MM.1S (cell line): Measurements from ENCODE around the gene ADPRS.

Experiments used
- EZH2 ChIP-seq: fragments of 300-600 bp; sonication (generic); optimal IDR thresholded peaks from 2 replicates; pipeline ENCODE3; 2017; ENCODE audit warnings: low read depth, mild to moderate bottlenecking, antibody characterized with exemption, low read length, mixed read lengths
- EZH2phosphoT487 ChIP-seq: fragments of 300-600 bp; sonication (generic); IDR thresholded peaks from 2 replicates; pipeline ENCODE4 v1.6.1; 2018; ENCODE audit warnings: antibody characterized with exemption, low read length
- TF ChIP-seq, protein P1 (sequence below): fragments of 300-600 bp; sonication (generic); IDR thresholded peaks from 2 replicates; pipeline ENCODE4 v1.5.1; 2016; ENCODE audit warnings: antibody characterized with exemption, low read length, mixed read lengths

DNA sequence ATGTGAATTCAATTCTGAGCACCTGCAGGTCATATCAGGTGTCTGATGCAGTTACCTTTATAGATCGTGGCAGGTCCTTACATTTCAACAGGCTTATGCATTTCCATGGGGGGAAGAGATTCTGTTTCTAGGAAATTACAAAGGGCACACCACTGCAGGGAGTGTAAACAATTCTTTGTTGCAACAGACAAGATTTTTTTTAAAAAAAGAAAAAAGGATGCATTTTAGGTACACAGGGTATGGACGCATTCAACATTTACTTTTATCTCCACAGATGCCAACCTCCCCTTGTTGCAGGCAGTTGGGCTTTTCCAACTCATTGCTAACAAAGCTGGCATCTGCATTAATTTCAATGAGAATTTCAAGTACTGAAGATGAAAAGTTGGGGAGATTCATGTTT, 18.3 kb upstream of the ADPRS start:
- TF ChIP-seq, protein P1, sequence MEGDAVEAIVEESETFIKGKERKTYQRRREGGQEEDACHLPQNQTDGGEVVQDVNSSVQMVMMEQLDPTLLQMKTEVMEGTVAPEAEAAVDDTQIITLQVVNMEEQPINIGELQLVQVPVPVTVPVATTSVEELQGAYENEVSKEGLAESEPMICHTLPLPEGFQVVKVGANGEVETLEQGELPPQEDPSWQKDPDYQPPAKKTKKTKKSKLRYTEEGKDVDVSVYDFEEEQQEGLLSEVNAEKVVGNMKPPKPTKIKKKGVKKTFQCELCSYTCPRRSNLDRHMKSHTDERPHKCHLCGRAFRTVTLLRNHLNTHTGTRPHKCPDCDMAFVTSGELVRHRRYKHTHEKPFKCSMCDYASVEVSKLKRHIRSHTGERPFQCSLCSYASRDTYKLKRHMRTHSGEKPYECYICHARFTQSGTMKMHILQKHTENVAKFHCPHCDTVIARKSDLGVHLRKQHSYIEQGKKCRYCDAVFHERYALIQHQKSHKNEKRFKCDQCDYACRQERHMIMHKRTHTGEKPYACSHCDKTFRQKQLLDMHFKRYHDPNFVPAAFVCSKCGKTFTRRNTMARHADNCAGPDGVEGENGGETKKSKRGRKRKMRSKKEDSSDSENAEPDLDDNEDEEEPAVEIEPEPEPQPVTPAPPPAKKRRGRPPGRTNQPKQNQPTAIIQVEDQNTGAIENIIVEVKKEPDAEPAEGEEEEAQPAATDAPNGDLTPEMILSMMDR, result no peak
- no peak for TF ChIP-seq EZH2
- no peak for TF ChIP-seq EZH2phosphoT487
